Activated naive CD8-positive, alpha-beta T cell treated with anti-CD3 and anti-CD28 coated beads, Interleukin-2, amount 10 ng/mL, durations not matched to agents 7 days and 5 days (primary cell): ENCODE measurements around the gene EPN3. TPM values are rescaled to one million over a fixed set of nuclear protein-coding genes. Genes with fewer than 3 reads are reported as not detected.
A peak's percentile ranks its signal among the peaks of the same experiment; 100 is the strongest.

Experiments
- ATAC-seq: fragments of 150-1000 bp; cut with Tn5 transposase; one replicate; pipeline ENCODE4 v1.10.0; 2021; ENCODE audit warnings: low read depth, moderate library complexity
- POLR2A ChIA-PET: fragments of 350-600 bp; sonication (Branson Sonifier 250); formaldehyde crosslinking; loops from one replicate; lab custom pipeline; 2021; ENCODE audit warnings: antibody characterized with exemption; lab: Charles Lee
- DNase-seq: peaks from one replicate; pipeline ENCODE4 v3.0.0; 2021
- H3K27ac Mint-ChIP-seq: one replicate; pipeline ENCODE4 v1.8.0; 2022; ENCODE audit warnings: mild to moderate bottlenecking, mixed read lengths
- H3K27me3 Mint-ChIP-seq: one replicate; pipeline ENCODE4 v1.8.0; 2022; ENCODE audit warnings: mild to moderate bottlenecking, moderate library complexity, mixed read lengths
- H3K36me3 Mint-ChIP-seq: one replicate; pipeline ENCODE4 v1.8.0; 2021; ENCODE audit warnings: mild to moderate bottlenecking, mixed read lengths
- H3K4me1 Mint-ChIP-seq: one replicate; pipeline ENCODE4 v1.8.0; 2021; ENCODE audit warnings: mixed read lengths
- H3K4me3 Mint-ChIP-seq: one replicate; pipeline ENCODE4 v1.8.0; 2022; ENCODE audit warnings: mild to moderate bottlenecking, moderate library complexity, mixed read lengths
- H3K9me3 Mint-ChIP-seq: one replicate; pipeline ENCODE4 v1.8.0; 2021; ENCODE audit warnings: mixed read lengths
- total RNA-seq, 2 experiments: library from RNA; stranded (reverse); gene quantifications; one replicate each; pipeline ENCODE4 v1.2.3, GENCODE V29; 2021

The EPN3 gene
- total RNA-seq, 2 experiments from 2014 or later: not detected

- ATAC-seq (peak; percentile 84), DNase-seq (peak; percentile 94)
- H3K9me3 Mint-ChIP-seq: no peaks in the 10 kb centered on the region
- H3K4me3 Mint-ChIP-seq: peak overlapping the region; percentile 80
- POLR2A ChIA-PET: interaction anchor here (1.1 to 1.9 kb wide), 3 partner anchors 11 to 324 kb away, joined by 4 to 10 read pairs (median 5); partner anchors contain the start of genes CACNA1G and TOB1
- peaks cover 17% of the 10 kb centered on the region for H3K4me1 Mint-ChIP-seq
- peaks cover 15% of the 10 kb centered on the region for H3K27me3 Mint-ChIP-seq
- no peaks in the 10 kb centered on the region for H3K36me3 Mint-ChIP-seq
- H3K27ac Mint-ChIP-seq: peak overlapping the region; percentile 47
These were observed 9.5 kb downstream of the EPN3 start for GRCh38 chr17:50541716-50542688.

GRCh38 chr17:50542795-50543774 is 10.6 kb downstream of the EPN3 start:
- H3K27ac Mint-ChIP-seq: no peak overlapping the region
- no peak for DNase-seq
- H3K4me3 Mint-ChIP-seq: peak overlapping the region; percentile 80
- POLR2A ChIA-PET: interaction anchor here (0.6 to 1.9 kb wide), 4 partner anchors 10 to 323 kb away, joined by 3 to 10 read pairs (median 4); partner anchors contain the start of genes CACNA1G and TOB1
- H3K4me1 Mint-ChIP-seq: peaks cover 20% of the 10 kb centered on the region
- peaks cover 15% of the 10 kb centered on the region for H3K27me3 Mint-ChIP-seq
- no peaks in the 10 kb centered on the region for H3K9me3 Mint-ChIP-seq
- ATAC-seq: no peak
- H3K36me3 Mint-ChIP-seq: no peaks in the 10 kb centered on the region

- ATAC-seq: no peak
- Mint-ChIP-seq H3K36me3 (no peaks in the 10 kb centered on the region), H3K27me3 (peaks cover 15% of the 10 kb centered on the region), H3K9me3 (no peaks in the 10 kb centered on the region), H3K27ac (no peak overlapping the region), H3K4me3 (no peak overlapping the region), H3K4me1 (peaks cover 20% of the 10 kb centered on the region)
- DNase-seq: no peak
- POLR2A ChIA-PET: interaction anchor here (0.9 kb wide), 1 partner anchor 16 kb away, joined by 3 read pairs; no protein-coding TSS in a partner anchor
These were observed 12.0 kb downstream of the EPN3 start for GRCh38 chr17:50544516-50544915.

- H3K27me3 Mint-ChIP-seq: peaks cover 15% of the 10 kb centered on the region
- DNase-seq (no peak), ATAC-seq (no peak)
- H3K27ac Mint-ChIP-seq: no peak overlapping the region
- H3K9me3 Mint-ChIP-seq: no peaks in the 10 kb centered on the region
- peaks cover 15% of the 10 kb centered on the region for H3K4me1 Mint-ChIP-seq
- H3K4me3 Mint-ChIP-seq: no peak overlapping the region
- POLR2A ChIA-PET: no interaction called here
- H3K36me3 Mint-ChIP-seq: no peaks in the 10 kb centered on the region
These were observed 12.8 kb downstream of the EPN3 start for GRCh38 chr17:50545311-50545710.

GRCh38 chr17:50546701-50547034 is 14.1 kb downstream of the EPN3 start:
- Mint-ChIP-seq H3K27ac (peak overlapping the region; percentile 48), H3K4me3 (peak overlapping the region; percentile 86), H3K9me3 (no peaks in the 10 kb centered on the region), H3K4me1 (peaks cover 14% of the 10 kb centered on the region), H3K27me3 (peaks cover 15% of the 10 kb centered on the region), H3K36me3 (no peaks in the 10 kb centered on the region)
- DNase-seq (no peak), ATAC-seq (no peak)
- POLR2A ChIA-PET: interaction anchor here (1.0 to 1.1 kb wide), 2 partner anchors 79 to 234 kb away, joined by 4 read pairs; no protein-coding TSS in a partner anchor

GRCh38 chr17:50547035-50547735 is 14.7 kb downstream of the EPN3 start, which contains the start of gene SPATA20:
Gene SPATA20, plus strand, starts transcription at chr17:50547174. Its CDS starts 35 bp downstream, at chr17:50547209.
- H3K9me3 Mint-ChIP-seq: no peaks in the 10 kb centered on the region
- peak within 1 kb of the TSS; percentile 86 for H3K4me3 Mint-ChIP-seq
- peaks cover 13% of the 10 kb centered on the region for H3K4me1 Mint-ChIP-seq
- H3K27me3 Mint-ChIP-seq: peaks cover 15% of the 10 kb centered on the region
- H3K27ac Mint-ChIP-seq: peak within 1 kb of the TSS; percentile 85
- ATAC-seq: peak; percentile 92
- POLR2A ChIA-PET: interaction anchor here (1.0 to 1.1 kb wide), 3 partner anchors 43 to 233 kb away, joined by 3 to 4 read pairs (median 4); no protein-coding TSS in a partner anchor
- H3K36me3 Mint-ChIP-seq: no peaks in the 10 kb centered on the region
- peak; percentile 92 for DNase-seq

GRCh38 chr17:50547736-50548083 is 15.2 kb downstream of the EPN3 start:
- H3K4me1 Mint-ChIP-seq: peaks cover 10% of the 10 kb centered on the region
- no peaks in the 10 kb centered on the region for H3K36me3 Mint-ChIP-seq
- POLR2A ChIA-PET: interaction anchor here (1.0 to 1.2 kb wide), 2 partner anchors 44 to 159 kb away, joined by 3 read pairs; no protein-coding TSS in a partner anchor
- no peak for DNase-seq
- H3K4me3 Mint-ChIP-seq: peak overlapping the region; percentile 86
- no peak for ATAC-seq
- peaks cover 15% of the 10 kb centered on the region for H3K27me3 Mint-ChIP-seq
- H3K27ac Mint-ChIP-seq: peak overlapping the region; percentile 85
- H3K9me3 Mint-ChIP-seq: no peaks in the 10 kb centered on the region

GRCh38 chr17:50548831-50549230 is 16.3 kb downstream of the EPN3 start:
- POLR2A ChIA-PET: interaction anchor here (1.2 kb wide), 1 partner anchor 158 kb away, joined by 3 read pairs; no protein-coding TSS in a partner anchor
- Mint-ChIP-seq H3K4me3 (peak overlapping the region; percentile 2), H3K27ac (no peak overlapping the region), H3K9me3 (no peaks in the 10 kb centered on the region), H3K36me3 (no peaks in the 10 kb centered on the region), H3K4me1 (peaks cover 10% of the 10 kb centered on the region), H3K27me3 (peaks cover 15% of the 10 kb centered on the region)
- DNase-seq: no peak
- ATAC-seq: no peak

- Mint-ChIP-seq H3K36me3 (no peaks in the 10 kb centered on the region), H3K27ac (no peak overlapping the region), H3K4me1 (peaks cover 9% of the 10 kb centered on the region), H3K27me3 (peaks cover 11% of the 10 kb centered on the region), H3K9me3 (no peaks in the 10 kb centered on the region), H3K4me3 (peak overlapping the region; percentile 2)
- ATAC-seq (no peak), DNase-seq (no peak)
- POLR2A ChIA-PET: no interaction called here
These were observed 16.9 kb downstream of the EPN3 start for GRCh38 chr17:50549256-50549941.

- Mint-ChIP-seq H3K27me3 (peaks cover 7% of the 10 kb centered on the region), H3K27ac (no peak overlapping the region), H3K36me3 (no peaks in the 10 kb centered on the region), H3K9me3 (no peaks in the 10 kb centered on the region), H3K4me3 (no peak overlapping the region), H3K4me1 (peaks cover 8% of the 10 kb centered on the region)
- ATAC-seq (no peak), DNase-seq (no peak)
- POLR2A ChIA-PET: no interaction called here
These were observed 17.4 kb downstream of the EPN3 start for GRCh38 chr17:50549969-50550368.

- ATAC-seq (no peak), DNase-seq (no peak)
- Mint-ChIP-seq H3K9me3 (no peaks in the 10 kb centered on the region), H3K36me3 (no peaks in the 10 kb centered on the region), H3K4me1 (peaks cover 8% of the 10 kb centered on the region), H3K4me3 (no peak overlapping the region), H3K27me3 (no peaks in the 10 kb centered on the region), H3K27ac (no peak overlapping the region)
- POLR2A ChIA-PET: no interaction called here
These were observed 18.3 kb downstream of the EPN3 start for GRCh38 chr17:50550661-50551432.
